ENCODE data around the gene MRPL9.

Gene MRPL9

GRCh38 chr1:151713874-151714273 is 49.4 kb downstream of the MRPL9 start:
- in situ Hi-C loops (cut with MboI; ENCODE audit: low sequenced_read_pairs): no loop called here

GRCh38 chr1:151713044-151713443 is 50.3 kb downstream of the MRPL9 start:
- in situ Hi-C loops (cut with MboI; ENCODE audit: low sequenced_read_pairs): no loop called here

GRCh38 chr1:151711951-151712350 is 51.3 kb downstream of the MRPL9 start:
- in situ Hi-C loops (cut with MboI; ENCODE audit: low sequenced_read_pairs): no loop called here

- in situ Hi-C loops (cut with MboI; ENCODE audit: low sequenced_read_pairs): no loop called here
These were observed 52.1 kb downstream of the MRPL9 start for GRCh38 chr1:151711044-151711800.

GRCh38 chr1:151710187-151710840 is 53.0 kb downstream of the MRPL9 start:
- in situ Hi-C loops (cut with MboI; ENCODE audit: low sequenced_read_pairs): no loop called here
